ENCODE results near the gene WWOX.

DNA sequence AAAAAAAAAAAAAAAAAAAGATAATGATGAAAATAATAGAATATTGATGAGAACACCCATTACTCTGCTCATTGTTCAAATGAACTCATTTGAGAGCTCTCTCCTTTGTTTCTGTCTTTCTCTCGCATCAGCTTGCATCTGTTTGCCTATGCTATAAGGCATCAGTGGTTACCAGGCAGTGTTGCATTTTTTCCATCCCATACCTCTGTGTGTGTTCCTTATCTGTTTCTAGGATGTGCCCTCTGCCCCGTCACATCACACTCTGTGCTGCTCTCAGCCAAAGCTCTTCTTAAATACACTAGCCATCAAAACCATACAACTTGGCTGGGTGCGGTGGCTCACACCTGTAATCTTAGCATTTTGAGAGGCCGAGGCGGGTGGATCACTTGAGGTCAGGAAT lies 568.2 kb downstream of the WWOX start:
- TF ChIP-seq, protein P1, sequence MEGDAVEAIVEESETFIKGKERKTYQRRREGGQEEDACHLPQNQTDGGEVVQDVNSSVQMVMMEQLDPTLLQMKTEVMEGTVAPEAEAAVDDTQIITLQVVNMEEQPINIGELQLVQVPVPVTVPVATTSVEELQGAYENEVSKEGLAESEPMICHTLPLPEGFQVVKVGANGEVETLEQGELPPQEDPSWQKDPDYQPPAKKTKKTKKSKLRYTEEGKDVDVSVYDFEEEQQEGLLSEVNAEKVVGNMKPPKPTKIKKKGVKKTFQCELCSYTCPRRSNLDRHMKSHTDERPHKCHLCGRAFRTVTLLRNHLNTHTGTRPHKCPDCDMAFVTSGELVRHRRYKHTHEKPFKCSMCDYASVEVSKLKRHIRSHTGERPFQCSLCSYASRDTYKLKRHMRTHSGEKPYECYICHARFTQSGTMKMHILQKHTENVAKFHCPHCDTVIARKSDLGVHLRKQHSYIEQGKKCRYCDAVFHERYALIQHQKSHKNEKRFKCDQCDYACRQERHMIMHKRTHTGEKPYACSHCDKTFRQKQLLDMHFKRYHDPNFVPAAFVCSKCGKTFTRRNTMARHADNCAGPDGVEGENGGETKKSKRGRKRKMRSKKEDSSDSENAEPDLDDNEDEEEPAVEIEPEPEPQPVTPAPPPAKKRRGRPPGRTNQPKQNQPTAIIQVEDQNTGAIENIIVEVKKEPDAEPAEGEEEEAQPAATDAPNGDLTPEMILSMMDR (conservative IDR thresholded peaks at IDR 0.05): no peak
- no peak for TF ChIP-seq EZH2 (IDR thresholded peaks at IDR 0.05; ENCODE audit: low read depth)

All from PC-9 (cell line).